Measurements from ENCODE around the gene DCPS. TPM values are rescaled to one million over a fixed set of nuclear protein-coding genes. Genes with fewer than 3 reads are reported as not detected.
"Not testable (repeated sequence)": the region's sequence is repeated elsewhere in the genome, so short reads cannot be mapped to it uniquely, and the experiment has no call there.

The DCPS gene
- total RNA-seq, 1 donor from 2014 or later = 15.5 TPM

- Histone ChIP-seq H3K27me3 (no peaks in the 10 kb centered on the region), H3K4me3 (no peak overlapping the region), H3K27ac (peak overlapping the region; percentile 39), H3K4me1 (peaks cover 62% of the 10 kb centered on the region), H3K9me3 (no peaks in the 10 kb centered on the region), H3K36me3 (no peaks in the 10 kb centered on the region)
- intact Hi-C loops (cut with DNase I) = no loop called here
- no peak for DNase-seq (ENCODE audit: extremely low spot score in 2 of 2)
- no peak for TF ChIP-seq POLR2A (IDR thresholded peaks at IDR 0.05)
- TF ChIP-seq CTCF (IDR thresholded peaks at IDR 0.05) = no peak
- no peak for TF ChIP-seq POLR2AphosphoS5 (IDR thresholded peaks at IDR 0.05; ENCODE audit: insufficient read depth in 1 of 2, low read depth in 1 of 2)
Measured at GRCh38 chr11:126363706-126364248, 59.9 kb downstream of the DCPS start.

- H3K4me3 ChIP-seq; H3K27me3 ChIP-seq; intact Hi-C loops (cut with DNase I); H3K9me3 ChIP-seq; DNase-seq (ENCODE audit: extremely low spot score in 2 of 2); H3K27ac ChIP-seq; H3K36me3 ChIP-seq: not testable (repeated sequence)
- H3K4me1 ChIP-seq = peaks cover 52% of the 10 kb centered on the region
Measured at GRCh38 chr11:126364735-126365134, 60.9 kb downstream of the DCPS start.

- H3K4me3 ChIP-seq; H3K9me3 ChIP-seq; H3K36me3 ChIP-seq; H3K27ac ChIP-seq; DNase-seq (ENCODE audit: extremely low spot score in 2 of 2); H3K27me3 ChIP-seq; intact Hi-C loops (cut with DNase I): not testable (repeated sequence)
- peaks cover 44% of the 10 kb centered on the region for H3K4me1 ChIP-seq
Measured at GRCh38 chr11:126365508-126365907, 61.6 kb downstream of the DCPS start.

- Histone ChIP-seq H3K27ac (peak overlapping the region; percentile 53), H3K4me3 (no peak overlapping the region), H3K9me3 (no peaks in the 10 kb centered on the region), H3K27me3 (no peaks in the 10 kb centered on the region), H3K4me1 (peaks cover 40% of the 10 kb centered on the region), H3K36me3 (no peaks in the 10 kb centered on the region)
- intact Hi-C loops (cut with DNase I) = no loop called here
- no peak for TF ChIP-seq POLR2A (IDR thresholded peaks at IDR 0.05)
- TF ChIP-seq POLR2AphosphoS5 (IDR thresholded peaks at IDR 0.05; ENCODE audit: insufficient read depth in 1 of 2, low read depth in 1 of 2) = no peak
- no peak for TF ChIP-seq CTCF (IDR thresholded peaks at IDR 0.05)
- DNase-seq (ENCODE audit: extremely low spot score in 2 of 2) = no peak
Measured at GRCh38 chr11:126366064-126366822, 62.4 kb downstream of the DCPS start.

- H3K4me1 ChIP-seq = peaks cover 40% of the 10 kb centered on the region
- H3K27me3 ChIP-seq; DNase-seq (ENCODE audit: extremely low spot score in 2 of 2); H3K36me3 ChIP-seq; H3K4me3 ChIP-seq; intact Hi-C loops (cut with DNase I); H3K9me3 ChIP-seq; H3K27ac ChIP-seq: not testable (repeated sequence)
Measured at GRCh38 chr11:126366823-126367654, 63.2 kb downstream of the DCPS start.

GRCh38 chr11:126367806-126368205 lies 63.9 kb downstream of the DCPS start:
- intact Hi-C loops (cut with DNase I); H3K9me3 ChIP-seq; H3K4me3 ChIP-seq; H3K27me3 ChIP-seq; H3K27ac ChIP-seq; H3K36me3 ChIP-seq; DNase-seq (ENCODE audit: extremely low spot score in 2 of 2): not testable (repeated sequence)
- H3K4me1 ChIP-seq = peaks cover 36% of the 10 kb centered on the region

GRCh38 chr11:126368336-126369119 lies 64.7 kb downstream of the DCPS start:
- H3K4me3 ChIP-seq; H3K27me3 ChIP-seq; H3K36me3 ChIP-seq; H3K9me3 ChIP-seq; DNase-seq (ENCODE audit: extremely low spot score in 2 of 2); intact Hi-C loops (cut with DNase I); H3K27ac ChIP-seq: not testable (repeated sequence)
- H3K4me1 ChIP-seq = peaks cover 29% of the 10 kb centered on the region
